Measurements from ENCODE around the gene SUZ12. TPM values are rescaled to one million over a fixed set of nuclear protein-coding genes. Genes with fewer than 3 reads are reported as not detected.
"Not testable (repeated sequence)": the region's sequence is repeated elsewhere in the genome, so short reads cannot be mapped to it uniquely, and the experiment has no call there.

The SUZ12 gene
- total and polyA plus RNA-seq, 2 of the 4 experiments (the other 2 are of a cell fraction) = 12.2 to 12.3 TPM

DNA sequence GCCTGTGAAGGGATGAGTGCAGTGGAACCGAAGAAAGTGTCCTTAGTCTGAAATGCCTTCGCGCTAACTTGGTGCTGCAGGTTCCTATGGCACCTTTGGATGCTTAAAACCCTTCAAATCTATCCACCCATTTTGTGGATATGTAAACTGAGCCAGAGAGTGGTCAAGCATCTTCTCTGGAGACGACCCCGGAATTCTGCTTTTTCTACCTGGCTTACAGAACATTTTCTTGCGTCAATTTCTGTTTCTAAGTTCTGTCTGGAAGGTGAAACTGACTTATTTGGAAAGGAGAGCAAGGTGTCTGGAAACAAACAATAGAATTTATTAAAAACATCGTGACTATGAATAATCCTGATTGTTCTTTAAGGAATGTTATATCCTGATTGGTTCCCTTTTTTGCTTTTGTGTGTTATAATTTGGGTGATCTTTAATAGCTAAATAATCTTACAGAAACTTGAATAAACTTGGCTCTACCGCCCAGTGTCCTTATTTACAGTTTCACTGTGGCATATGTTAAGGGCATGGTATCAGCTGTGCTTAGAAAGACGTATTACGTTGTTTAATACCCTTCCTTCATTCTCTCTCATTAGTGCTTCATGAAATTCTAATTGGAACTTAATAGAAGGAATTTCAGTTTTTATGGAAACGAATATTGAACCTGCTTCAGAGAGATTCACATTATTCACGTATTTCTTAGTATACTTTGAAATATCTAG is 1.3 kb downstream of the SUZ12 start:
- H3K4ac ChIP-seq (ENCODE audit: low read depth, low read length); H2BK20ac ChIP-seq (ENCODE audit: low read depth, low read length); ATAC-seq (ENCODE audit: low read depth); intact Hi-C loops (cut with micrococcal nuclease); H3K56ac ChIP-seq (ENCODE audit: extremely low read depth, insufficient read depth, low read length); H3K9me3 ChIP-seq (ENCODE audit: control insufficient read depth, insufficient read depth, low read length); BruUV-seq (replicated peaks); H2AK9ac ChIP-seq (replicated peaks; ENCODE audit: low read depth, low read length, poor library complexity); H3K14ac ChIP-seq (replicated peaks; ENCODE audit: low read depth, low read length); H3K4me1 ChIP-seq (ENCODE audit: control insufficient read depth, insufficient read depth, low read length); H3K36me3 ChIP-seq (ENCODE audit: control insufficient read depth, insufficient read depth, low read length); H4K5ac ChIP-seq (ENCODE audit: low read depth, low read length); H3K27ac ChIP-seq (ENCODE audit: insufficient read depth, low read length); H2AFZ ChIP-seq (replicated peaks; ENCODE audit: low read length, poor library complexity); H2BK15ac ChIP-seq (ENCODE audit: low read depth, low read length); H3K27me3 ChIP-seq (ENCODE audit: control insufficient read depth, insufficient read depth, low read length); H3K18ac ChIP-seq (ENCODE audit: low read depth, low read length); H4K91ac ChIP-seq (ENCODE audit: insufficient read depth, low read depth, low read length); H4K8ac ChIP-seq (ENCODE audit: low read depth in 2 of 2, low read length in 2 of 2); POLR2A ChIA-PET (ENCODE audit: unreplicated experiment); in situ Hi-C loops (cut with MboI; ENCODE audit: low sequenced_read_pairs); H4K20me1 ChIP-seq (ENCODE audit: insufficient read depth, low read length); DNase-seq; H3K79me1 ChIP-seq (ENCODE audit: low read depth in 1 of 2, low read length in 2 of 2); CTCF ChIA-PET; dilution Hi-C loops (cut with HindIII; ENCODE audit: low sequenced_read_pairs, unreplicated experiment); H2AK5ac ChIP-seq (ENCODE audit: low read depth, low read length); H3K9me1 ChIP-seq (ENCODE audit: insufficient read depth, low read length); H2BK120ac ChIP-seq (ENCODE audit: low read depth, low read length); H2BK5ac ChIP-seq (ENCODE audit: low read depth, low read length, poor library complexity, severe bottlenecking): not testable (repeated sequence)
- Histone ChIP-seq H3K23ac (ENCODE audit: low read depth, low read length) (peak overlapping the region; percentile 68; the same call in 1 of the 2 replicates), H3K9ac (ENCODE audit: low read depth, low read length) (peak overlapping the region; percentile 73; the same call in 1 of the 2 replicates), H3K4me2 (ENCODE audit: low read depth, low read length) (peak overlapping the region; percentile 99), H3K4me3 (ENCODE audit: insufficient read depth, low read depth, low read length) (peak overlapping the region; percentile 78)
- WGBS, 2 experiments (ENCODE audit: extremely low coverage in 2 of 2, insufficient read length in 1 of 2) = no CpG with 5 or more reads among the region's 12 CpGs

GRCh38 chr17:31941916-31942315 is 5.1 kb downstream of the SUZ12 start:
- H3K4ac ChIP-seq (ENCODE audit: low read depth, low read length); H3K18ac ChIP-seq (ENCODE audit: low read depth, low read length); POLR2A ChIA-PET (ENCODE audit: unreplicated experiment); in situ Hi-C loops (cut with MboI; ENCODE audit: low sequenced_read_pairs); H2BK120ac ChIP-seq (ENCODE audit: low read depth, low read length); H3K4me3 ChIP-seq (ENCODE audit: insufficient read depth, low read depth, low read length); H2BK20ac ChIP-seq (ENCODE audit: low read depth, low read length); H3K4me2 ChIP-seq (ENCODE audit: low read depth, low read length); H3K14ac ChIP-seq (replicated peaks; ENCODE audit: low read depth, low read length); H3K56ac ChIP-seq (ENCODE audit: extremely low read depth, insufficient read depth, low read length); H2BK15ac ChIP-seq (ENCODE audit: low read depth, low read length); BruUV-seq (replicated peaks); H4K20me1 ChIP-seq (ENCODE audit: insufficient read depth, low read length); H2AFZ ChIP-seq (replicated peaks; ENCODE audit: low read length, poor library complexity); ATAC-seq (ENCODE audit: low read depth); H4K8ac ChIP-seq (ENCODE audit: low read depth in 2 of 2, low read length in 2 of 2); H2AK5ac ChIP-seq (ENCODE audit: low read depth, low read length); H3K36me3 ChIP-seq (ENCODE audit: control insufficient read depth, insufficient read depth, low read length); DNase-seq; H3K9me3 ChIP-seq (ENCODE audit: control insufficient read depth, insufficient read depth, low read length); dilution Hi-C loops (cut with HindIII; ENCODE audit: low sequenced_read_pairs, unreplicated experiment); H3K27ac ChIP-seq (ENCODE audit: insufficient read depth, low read length); H4K5ac ChIP-seq (ENCODE audit: low read depth, low read length); H3K9ac ChIP-seq (ENCODE audit: low read depth, low read length); H2AK9ac ChIP-seq (replicated peaks; ENCODE audit: low read depth, low read length, poor library complexity); H3K9me1 ChIP-seq (ENCODE audit: insufficient read depth, low read length); H3K4me1 ChIP-seq (ENCODE audit: control insufficient read depth, insufficient read depth, low read length); CTCF ChIA-PET; H2BK5ac ChIP-seq (ENCODE audit: low read depth, low read length, poor library complexity, severe bottlenecking); H3K23ac ChIP-seq (ENCODE audit: low read depth, low read length); H4K91ac ChIP-seq (ENCODE audit: insufficient read depth, low read depth, low read length); H3K27me3 ChIP-seq (ENCODE audit: control insufficient read depth, insufficient read depth, low read length): not testable (repeated sequence)
- peaks cover 4 to 17% of the 10 kb centered on the region in 2 experiments; a peak in 3 of 4 replicates for H3K79me1 ChIP-seq (ENCODE audit: low read depth in 1 of 2, low read length in 2 of 2)
- 100% methylated on average over 1 of the region's 11 CpGs; no CpG with 5 or more reads in 1 of the 2 experiments for WGBS, 2 experiments (ENCODE audit: extremely low coverage in 2 of 2, insufficient read length in 1 of 2)
- intact Hi-C loops (cut with micrococcal nuclease) = loop anchor here (10.0 kb wide), 1 partner anchor 53 kb away; no protein-coding TSS in a partner anchor

Data from IMR-90 (cell line).